HEK293 (cell line): Measurements from ENCODE around the gene FAM210B.

ENCODE experiments used
- GLI4 ChIP-seq: fragments of 450-650 bp; formaldehyde crosslinking; IDR thresholded peaks from 2 replicates; pipeline ENCODE4 v1.5.1; 2016; ENCODE audit warnings: missing biosample characterization, missing genetic modification characterization
- REST ChIP-seq: fragments of 450-650 bp; formaldehyde crosslinking; IDR thresholded peaks from 2 replicates; pipeline ENCODE4 v1.5.1; 2016; ENCODE audit warnings: missing biosample characterization, missing genetic modification characterization

- TF ChIP-seq REST (tag by site-specific recombination) (no peak), GLI4 (tag by site-specific recombination) (no peak)
Observed at GRCh38 chr20:56382696-56383095, 23.9 kb downstream of the FAM210B start.
